GM19025 (cell line): ENCODE results near the gene ZDHHC21.

Source experiments
- ATAC-seq: cut with Tn5 transposase; IDR thresholded peaks from one replicate; pipeline ENCODE4 v1.9.1; 2021; ENCODE audit warnings: mild to moderate bottlenecking, low read depth, moderate library complexity; ENCODE audit not compliant: unreplicated experiment

Gene ZDHHC21

GRCh38 chr9:14693251-14693861, at the start of gene ZDHHC21:
Gene ZDHHC21, minus strand, starts transcription at chr9:14693432. Its CDS starts 19,092 bp downstream, at chr9:14674340.
- peak; percentile 88 for ATAC-seq

GRCh38 chr9:14741369-14741768, 48.1 kb upstream of the ZDHHC21 start:
- peak; percentile 61 for ATAC-seq

- ATAC-seq, result no peak
Measured at GRCh38 chr9:14733133-14733532, 39.9 kb upstream of the ZDHHC21 start.

GRCh38 chr9:14731294-14731981, 38.2 kb upstream of the ZDHHC21 start:
- ATAC-seq, result no peak

- ATAC-seq, result no peak
Measured at GRCh38 chr9:14730461-14730898, 37.2 kb upstream of the ZDHHC21 start.

GRCh38 chr9:14723301-14723700, 30.1 kb upstream of the ZDHHC21 start:
- ATAC-seq, result no peak

GRCh38 chr9:14722391-14723035, 29.3 kb upstream of the ZDHHC21 start, which contains the start of gene CER1:
Gene CER1, minus strand, starts transcription at chr9:14722733. Its CDS starts 61 bp downstream, at chr9:14722672.
- no peak for ATAC-seq

GRCh38 chr9:14719231-14719923, 26.1 kb upstream of the ZDHHC21 start:
- no peak for ATAC-seq

- no peak for ATAC-seq
Measured at GRCh38 chr9:14715102-14715501, 21.9 kb upstream of the ZDHHC21 start.

- ATAC-seq, result no peak
Measured at GRCh38 chr9:14713187-14713767, 20.0 kb upstream of the ZDHHC21 start.

GRCh38 chr9:14710804-14711203, 17.6 kb upstream of the ZDHHC21 start:
- ATAC-seq, result no peak

- no peak for ATAC-seq
Measured at GRCh38 chr9:14706530-14707140, 13.4 kb upstream of the ZDHHC21 start.

- ATAC-seq, result no peak
Measured at GRCh38 chr9:14705079-14705478, 11.8 kb upstream of the ZDHHC21 start.

- ATAC-seq, result no peak
Measured at GRCh38 chr9:14704281-14704680, 11.0 kb upstream of the ZDHHC21 start.

GRCh38 chr9:14702200-14702720, 9.0 kb upstream of the ZDHHC21 start:
- ATAC-seq, result no peak

GRCh38 chr9:14692470-14693250, 572 bp downstream of the ZDHHC21 start:
- peak; percentile 32 for ATAC-seq

- ATAC-seq, result no peak
Measured at GRCh38 chr9:14690948-14691730, 2.1 kb downstream of the ZDHHC21 start.

- ATAC-seq, result no peak
Measured at GRCh38 chr9:14687042-14687719, 6.1 kb downstream of the ZDHHC21 start.
